Metanephros (tissue), 1 donor: ENCODE measurements around the gene CETN2. TPM values are rescaled to one million over a fixed set of nuclear protein-coding genes. Genes with fewer than 3 reads are reported as not detected.

ENCODE experiments used
- total RNA-seq: library from RNA; depleted of rRNA; stranded (reverse); fragments of >200 nt; gene quantifications from one replicate; pipeline ENCODE4 v1.2.3, GENCODE V29; 2014

CETN2 gene
- total RNA-seq, result 26.3 TPM

GRCh38 chrX:152830312-152831305 lies at the start of gene CETN2, which contains the start of gene NSDHL:
TSS of gene CETN2 (minus strand) at chrX:152830757. CDS start at chrX:152830710, 47 bp downstream.
TSS of gene NSDHL (plus strand) at chrX:152831063. CDS start at chrX:152846325, 15,262 bp downstream.

Other genes with a start within 250 kb of the CETN2 start
- 0.99 TPM for gene GABRQ, start 192.9 kb downstream of the CETN2 start, total RNA-seq
- gene MAGEA3, start 132.0 kb downstream of the CETN2 start, total RNA-seq, result not detected
- gene CSAG2, start 121.5 kb downstream of the CETN2 start, total RNA-seq, result not detected
- gene MAGEA2B, start 116.1 kb downstream of the CETN2 start, total RNA-seq, result not detected
- gene CSAG1, start 97.0 kb downstream of the CETN2 start, total RNA-seq, result not detected
- gene MAGEA12, start 97.0 kb downstream of the CETN2 start, total RNA-seq, result not detected
- not detected for gene MAGEA2, start 76.9 kb downstream of the CETN2 start, total RNA-seq
- gene CSAG3, start 71.5 kb downstream of the CETN2 start, total RNA-seq, result not detected
- gene MAGEA6, start 61.1 kb downstream of the CETN2 start, total RNA-seq, result not detected
- 10.8 TPM for gene NSDHL, start 306 bp upstream of the CETN2 start, total RNA-seq
- gene ZNF185, start 67.3 kb upstream of the CETN2 start, total RNA-seq, result 16.5 TPM
- gene PNMA5, start 163.4 kb upstream of the CETN2 start, total RNA-seq, result not detected
- 12.5 TPM for gene PNMA3, start 225.7 kb upstream of the CETN2 start, total RNA-seq
- gene PNMA6A, start 241.7 kb upstream of the CETN2 start, total RNA-seq, result 6.7 TPM